Glomerular visceral epithelial cell (primary cell): ENCODE measurements around the gene VTN.
A peak's percentile ranks its signal among the peaks of the same experiment; 100 is the strongest.

Experiments used
- DNase-seq: peaks from one replicate; pipeline ENCODE4 v3.0.0-alpha.2; 2016; ENCODE audit errors: extremely low spot score

VTN gene

DNA sequence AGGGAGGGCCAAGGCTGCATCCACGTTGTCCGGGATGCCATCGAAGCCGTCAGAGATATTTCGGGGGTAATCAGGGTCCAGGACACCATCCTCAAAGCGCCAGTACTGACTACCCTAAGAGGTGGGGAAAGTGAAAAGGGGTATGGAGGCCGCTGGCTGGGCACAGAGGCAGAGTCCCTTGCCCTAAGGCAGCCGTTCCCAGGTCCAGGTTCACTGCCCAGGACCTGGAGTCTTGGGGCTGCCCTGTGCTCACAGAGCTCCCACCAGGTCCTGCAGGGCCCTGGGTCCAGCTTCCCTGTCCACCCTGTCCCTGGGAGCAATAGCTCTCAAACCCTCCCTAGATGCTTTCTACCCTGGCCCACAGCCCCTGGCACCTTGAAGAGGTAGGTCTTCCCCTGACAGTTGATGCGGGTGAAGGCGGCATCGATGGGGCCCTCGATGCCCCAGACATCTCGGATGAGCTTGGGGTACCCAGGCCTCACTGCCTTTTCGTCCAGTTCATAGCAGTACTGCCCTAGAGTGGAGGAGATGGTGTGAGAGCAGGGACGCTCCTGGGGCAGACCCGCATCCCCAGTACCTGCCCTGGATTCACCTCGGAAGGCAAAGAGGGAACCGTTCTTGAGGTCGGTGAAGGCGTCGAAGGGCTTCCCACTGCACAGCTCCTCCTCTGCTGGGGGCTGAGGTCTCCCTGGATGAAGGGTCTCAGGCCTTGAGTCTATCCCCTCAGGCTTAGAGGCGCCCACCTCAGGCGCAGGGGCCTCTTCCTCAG lies 1.0 kb downstream of the VTN start:
- DNase-seq, result no peak

DNA sequence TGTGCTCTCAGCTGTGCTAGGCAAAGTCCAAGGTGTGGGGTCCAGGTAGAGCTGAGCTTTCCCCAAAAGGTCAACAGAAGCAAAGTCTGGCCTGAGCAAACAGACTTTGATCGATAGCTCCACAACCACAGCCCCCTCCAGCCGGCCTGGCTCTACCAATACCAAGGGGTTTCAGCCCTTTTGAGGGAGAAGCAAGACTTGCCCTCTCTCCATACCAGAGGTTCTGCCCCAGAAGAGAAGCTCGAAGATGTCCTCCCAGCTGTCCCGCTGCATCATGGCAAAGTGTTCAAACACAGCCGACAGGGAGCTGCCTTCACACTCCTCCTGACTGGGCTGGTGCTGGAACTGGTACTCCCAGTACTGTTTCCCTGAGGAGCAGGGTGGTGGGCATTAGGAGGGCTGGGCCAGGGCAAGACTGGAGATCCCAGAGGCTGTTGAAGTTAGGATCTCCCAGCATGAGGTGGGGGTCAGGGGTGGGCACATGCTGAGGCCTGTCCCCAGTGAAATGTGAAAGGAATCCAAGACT lies 1.7 kb downstream of the VTN start:
- no peak for DNase-seq

GRCh38 chr17:28367641-28368305 lies 2.3 kb downstream of the VTN start:
- no peak for DNase-seq

DNA sequence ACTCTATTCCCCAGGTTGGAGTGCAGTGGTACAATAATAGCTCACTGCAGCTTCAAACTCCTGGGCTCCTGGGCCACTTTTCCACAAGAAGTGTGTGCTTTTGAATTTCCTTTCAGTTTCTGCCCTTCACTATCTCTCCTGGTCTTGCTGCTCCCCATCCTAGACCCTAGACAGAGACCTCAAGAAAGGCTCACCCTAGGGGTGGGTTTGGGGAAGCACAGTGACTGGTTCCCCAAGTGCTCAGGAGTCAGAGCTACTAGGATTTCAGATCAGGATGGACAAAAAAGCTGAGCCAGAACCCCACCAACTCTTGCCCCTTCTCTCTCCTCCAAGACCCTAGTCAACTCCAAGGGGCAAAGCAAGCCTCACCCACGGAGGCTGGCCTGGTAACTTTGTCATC lies 3.5 kb downstream of the VTN start:
- DNase-seq, result no peak

- DNase-seq, result no peak
Observed at GRCh38 chr17:28365487-28365886, 4.6 kb downstream of the VTN start.

DNA sequence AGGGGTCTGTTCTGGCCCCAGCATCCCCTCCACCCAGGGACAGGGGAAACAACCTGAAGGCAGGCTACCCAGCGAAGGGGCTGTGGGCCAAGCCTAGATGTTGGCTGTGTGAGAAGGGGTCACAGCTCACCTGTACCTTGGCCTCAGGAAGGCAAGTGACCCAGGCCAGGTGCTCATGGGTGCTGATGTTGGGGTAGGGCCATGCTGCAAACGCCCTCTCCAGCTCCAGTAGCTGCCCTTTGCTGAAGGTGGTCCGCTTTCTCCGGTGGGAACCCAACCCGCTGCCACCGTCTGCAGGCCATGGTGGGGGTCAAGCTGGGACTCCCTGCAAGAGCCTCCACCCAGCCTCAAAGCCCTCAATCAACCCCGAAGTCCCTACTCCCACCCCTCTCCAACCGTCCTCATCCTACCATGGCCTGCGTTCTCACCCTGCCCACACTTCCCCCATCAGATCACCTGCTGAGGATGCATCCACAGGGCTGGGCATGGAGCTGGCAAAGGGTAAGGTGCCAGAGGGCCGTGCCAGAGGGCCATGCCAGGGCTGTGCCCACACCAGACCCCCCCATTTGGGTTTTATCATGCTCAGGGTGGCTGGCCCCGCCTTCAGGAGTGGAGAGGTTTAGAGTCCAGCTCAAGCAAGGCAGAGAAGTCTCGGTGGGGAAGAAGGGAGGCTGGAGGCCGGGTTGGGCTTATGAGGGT lies 5.3 kb downstream of the VTN start, which contains the start of gene SEBOX:
Gene SEBOX (minus strand): TSS at position 535 of the 699 bp plus-strand sequence. CDS start 48 bp downstream, at position 487.
- DNase-seq, result no peak

GRCh38 chr17:28363776-28364650 lies 6.1 kb downstream of the VTN start:
- no peak for DNase-seq

DNA sequence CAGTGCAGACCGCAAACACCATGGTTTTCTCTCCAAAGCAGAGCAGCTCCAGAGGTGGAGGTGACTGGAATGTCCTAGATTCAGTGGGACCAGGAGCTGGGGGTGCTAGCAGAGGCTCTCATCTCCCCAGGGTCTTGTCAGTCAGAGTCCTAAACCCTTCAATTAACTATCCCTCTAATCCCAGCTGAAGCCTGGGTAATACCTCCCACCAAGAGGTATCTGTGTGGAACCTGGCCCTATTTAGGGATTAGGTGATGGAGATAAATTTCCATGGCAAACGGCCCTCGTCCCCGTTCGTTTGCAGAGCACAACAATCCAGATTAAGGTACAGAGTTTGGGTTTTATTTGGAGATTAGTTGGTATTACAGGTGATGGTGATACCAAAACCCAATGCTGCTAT lies 6.9 kb downstream of the VTN start:
- no peak for DNase-seq

DNA sequence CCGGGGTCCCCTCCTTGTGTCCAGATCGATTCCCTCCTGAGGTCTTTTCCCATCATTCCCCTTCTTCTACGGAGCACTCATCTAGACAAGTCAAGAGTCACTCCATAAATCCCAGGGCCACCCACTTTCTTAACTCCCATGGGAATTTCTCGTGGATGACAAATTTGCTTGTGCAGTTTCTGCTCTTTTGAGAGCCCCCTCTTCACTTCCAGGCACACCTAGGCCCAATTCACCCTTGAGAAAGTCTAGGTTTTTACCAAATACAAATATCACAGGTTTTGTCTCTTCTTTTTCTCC lies 12.3 kb downstream of the VTN start:
- no peak for DNase-seq

- peak; percentile 94 for DNase-seq
Observed at GRCh38 chr17:28357061-28357900, 12.8 kb downstream of the VTN start, which contains the start of gene POLDIP2. Gene POLDIP2, minus strand, starts transcription at chr17:28357527. Its CDS starts 79 bp downstream, at chr17:28357448.

DNA sequence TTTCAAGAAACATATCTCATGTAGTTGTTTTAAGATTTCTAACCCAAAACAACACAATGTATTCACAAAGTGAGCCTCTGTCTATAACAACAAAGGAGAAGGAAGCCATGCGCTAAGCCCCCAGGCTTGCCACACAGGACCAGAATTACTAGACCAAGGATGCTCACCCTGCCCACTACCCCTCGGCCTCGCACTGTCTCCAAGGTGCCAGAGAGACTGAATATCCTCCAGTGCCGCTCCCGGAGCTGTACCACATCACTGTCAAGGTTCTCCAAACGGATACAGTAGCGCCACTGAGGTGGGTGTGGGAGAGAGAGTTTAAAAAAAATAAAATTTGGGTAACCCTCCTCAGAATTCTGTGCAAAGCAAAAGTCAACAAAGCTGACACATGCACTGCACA lies 19.8 kb downstream of the VTN start:
- DNase-seq, result no peak

- DNase-seq, result no peak
Observed at GRCh38 chr17:28348979-28349378, 21.1 kb downstream of the VTN start.

DNA sequence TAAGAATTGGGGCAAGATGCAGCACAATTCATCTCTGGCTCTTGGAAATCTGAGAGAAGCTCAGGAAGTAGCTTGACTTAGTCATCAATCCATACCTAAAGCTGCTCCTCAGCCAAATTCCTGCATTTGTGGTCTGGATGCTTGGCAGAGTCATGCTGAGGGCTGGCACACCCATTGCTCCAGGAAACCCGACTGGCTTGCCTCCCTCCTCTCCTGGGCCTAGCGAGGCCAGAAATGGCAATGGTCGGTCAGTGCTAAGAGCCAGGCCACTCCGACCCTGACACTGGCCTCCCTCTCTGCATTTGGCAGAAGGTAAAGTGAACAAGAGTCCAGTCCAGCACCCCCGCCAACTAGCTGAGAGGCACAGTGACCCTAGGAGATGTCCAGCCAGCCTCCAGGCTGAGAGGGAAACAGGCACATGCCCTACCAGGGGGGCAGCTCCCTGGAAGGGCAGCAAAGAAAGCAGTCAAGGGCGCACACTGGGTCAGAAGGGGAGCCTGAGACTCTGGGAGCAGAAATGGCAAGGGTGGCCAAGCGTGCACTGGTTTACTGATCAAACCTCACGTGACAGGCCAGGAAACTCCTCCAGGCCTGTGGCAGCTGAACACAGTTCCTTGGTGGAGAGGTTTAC lies 22.7 kb downstream of the VTN start:
- peak; percentile 93 for DNase-seq

DNA sequence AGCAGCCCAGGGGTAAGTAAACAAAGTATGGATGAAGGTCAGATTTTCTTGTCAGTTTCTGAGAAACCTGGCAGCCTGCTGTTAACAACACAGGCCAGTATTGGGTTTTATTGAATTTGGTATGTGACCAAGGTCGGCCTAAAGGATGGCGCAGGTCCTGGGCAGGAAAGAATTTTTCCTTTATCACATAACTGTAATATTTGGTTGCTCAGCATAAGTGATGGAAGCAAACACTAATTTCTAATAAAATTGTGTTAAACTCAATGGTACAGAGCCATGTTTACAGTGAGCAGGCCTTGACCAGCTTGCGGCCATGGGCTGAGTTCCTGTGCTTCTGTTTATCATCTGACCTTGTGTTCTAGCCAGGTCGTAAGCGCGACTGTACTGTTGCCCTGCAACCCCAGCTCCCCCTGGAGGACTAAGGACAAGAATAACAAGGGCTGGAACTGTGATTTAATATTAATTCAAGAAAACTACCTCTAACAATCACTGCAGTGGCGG lies 23.3 kb downstream of the VTN start:
- no peak for DNase-seq

GRCh38 chr17:28346199-28346580 lies 23.9 kb downstream of the VTN start:
- DNase-seq, result no peak

DNA sequence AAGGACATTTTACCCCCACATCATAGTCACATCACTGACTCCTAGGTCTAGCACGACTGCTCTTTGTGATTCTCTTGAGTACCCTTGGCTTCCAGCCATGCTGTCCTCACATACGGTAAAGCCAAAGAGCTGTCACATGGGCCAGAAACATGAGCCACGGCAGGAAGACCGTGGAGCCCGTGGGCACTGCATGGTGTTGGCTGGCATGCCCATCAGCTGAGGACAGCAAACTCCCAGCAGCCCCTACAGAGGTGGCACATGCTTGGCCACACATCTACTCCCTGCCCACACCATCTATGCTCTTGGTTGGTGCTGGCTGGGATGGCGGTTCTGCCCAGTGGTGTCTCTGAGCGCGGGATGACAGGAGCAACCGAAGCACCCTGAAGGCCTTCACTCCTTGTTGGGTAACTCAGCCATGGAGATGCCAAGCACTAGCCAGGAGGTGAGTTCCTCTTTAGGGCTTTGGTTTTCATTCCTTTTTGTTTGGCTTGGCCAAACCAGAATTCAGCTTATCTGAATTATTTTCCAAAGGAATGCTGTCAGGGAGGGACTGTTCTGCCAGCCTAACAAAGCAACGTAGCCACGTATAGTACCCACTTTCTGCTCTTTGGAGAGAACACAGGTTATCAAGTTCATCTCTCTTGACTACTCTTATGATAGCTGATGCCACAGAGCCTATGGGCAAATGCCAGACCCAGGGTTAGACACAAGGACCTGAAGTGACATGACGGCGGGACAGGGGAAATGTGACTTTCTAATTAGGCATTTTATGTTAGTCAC lies 24.5 kb downstream of the VTN start:
- no peak for DNase-seq

GRCh38 chr17:28344435-28344901 lies 25.6 kb downstream of the VTN start:
- DNase-seq, result no peak

GRCh38 chr17:28344011-28344410 lies 26.1 kb downstream of the VTN start:
- DNase-seq, result no peak

DNA sequence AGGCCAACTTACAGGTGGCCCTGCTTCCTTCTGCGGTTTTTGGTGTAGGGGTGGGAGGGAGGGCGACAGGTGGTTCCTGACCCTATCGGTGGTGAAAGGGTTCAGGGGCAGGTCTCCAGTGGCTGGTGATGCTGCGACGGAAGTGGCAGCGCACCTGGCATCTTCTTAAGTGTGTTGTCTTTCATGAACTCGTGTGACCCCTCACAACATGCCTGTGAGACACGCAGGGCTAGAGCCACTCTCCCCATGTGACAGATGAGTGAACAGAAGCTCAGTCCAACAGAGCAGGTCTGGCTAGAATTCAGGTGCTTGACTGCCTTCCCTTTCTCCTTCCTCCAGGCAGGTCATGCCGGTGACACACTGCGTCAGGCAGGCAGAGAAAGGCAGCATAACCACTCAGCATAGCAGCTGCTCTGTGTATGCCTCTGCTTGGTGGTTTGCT lies 26.6 kb downstream of the VTN start:
- no peak for DNase-seq
